H1 (cell line): Measurements from ENCODE around the gene YRDC. TPM values are rescaled to one million over a fixed set of nuclear protein-coding genes. Genes with fewer than 3 reads are reported as not detected.

Experiments used
- CEBPB ChIP-seq: IDR thresholded peaks from 2 replicates; pipeline ENCODE4 v1.6.1; 2012; ENCODE audit warnings: low read depth, low read length
- JUN ChIP-seq: IDR thresholded peaks from 2 replicates; pipeline ENCODE4 v1.6.1; 2011; ENCODE audit warnings: low read depth, mild to moderate bottlenecking, improper control_type of control experiment, low read length
- MAFK ChIP-seq: IDR thresholded peaks from 2 replicates; pipeline ENCODE4 v1.6.1; 2012; ENCODE audit warnings: low read depth, mild to moderate bottlenecking, improper control_type of control experiment, low read length
- MAX ChIP-seq: IDR thresholded peaks from 2 replicates; pipeline ENCODE4 v1.6.1; 2012; ENCODE audit warnings: inconsistent platforms
- polyA plus RNA-seq, 7 experiments: library from polyadenylated mRNA; depleted of rRNA in 3 of 7; stranded (reverse) in 5 of 7; unstranded in 2 of 7; fragments of >200 nt in 5 of 7; fragments of 200-250 nt in 2 of 7; gene quantifications; 1 replicate in 5 of 7; 2 replicates in 1 of 7; 4 replicates in 1 of 7; pipeline versions ENCODE4 v1.2.1 to v1.2.3, GENCODE V29; 2011 to 2013; ENCODE audit warnings: missing spikeins in 2 of 7, mixed read lengths in 2 of 7
- total RNA-seq: library from RNA; stranded (reverse); fragmentation: NEBNext Ultra II Directional; extraction: Animal tissue kit (Norgen Biotek cat#: 25700); gene quantifications from 2 replicates; pipeline ENCODE4 v1.2.1, GENCODE V29; 2021

YRDC gene
- total and polyA plus RNA-seq, 2 of the 8 experiments (the other 6 are each of a cell fraction or from before 2014, with no cell fraction given) = 21.1 to 21.6 TPM

- 0 out of 2 replicates have a peak, but pooled peaks have one; percentile 21 for TF ChIP-seq MAX
- TF ChIP-seq MAFK = peak; percentile 74; the same call in 1 of the 2 replicates
- TF ChIP-seq CEBPB = no peak
- no peak for TF ChIP-seq JUN
Measured at GRCh38 chr1:37811027-37811655, 3.1 kb upstream of the YRDC start (continued).
